HPDE6-E6E7 (cell line): Measurements from ENCODE around the gene SUGCT.
"Not testable (repeated sequence)": the region's sequence is repeated elsewhere in the genome, so short reads cannot be mapped to it uniquely, and the experiment has no call there.

Experiments used
- DNase-seq: peaks from one replicate; pipeline ENCODE4 v3.0.0; 2011; ENCODE audit warnings: missing footprints; ENCODE audit errors: extremely low spot score

The SUGCT gene

GRCh38 chr7:40403703-40404476 lies 269.1 kb downstream of the SUGCT start:
- no peak for DNase-seq

- DNase-seq: no peak
Measured at GRCh38 chr7:40405991-40406390, 271.2 kb downstream of the SUGCT start.

- no peak for DNase-seq
Measured at GRCh38 chr7:40412323-40412722, 277.5 kb downstream of the SUGCT start.

GRCh38 chr7:40414704-40415103 lies 279.9 kb downstream of the SUGCT start:
- DNase-seq: not testable (repeated sequence)

GRCh38 chr7:40418448-40418847 lies 283.6 kb downstream of the SUGCT start:
- no peak for DNase-seq

- no peak for DNase-seq
Measured at GRCh38 chr7:40418983-40419382, 284.2 kb downstream of the SUGCT start.

- DNase-seq: no peak
Measured at GRCh38 chr7:40419806-40420205, 285.0 kb downstream of the SUGCT start.

GRCh38 chr7:40421433-40421832 lies 286.6 kb downstream of the SUGCT start:
- DNase-seq: no peak

- no peak for DNase-seq
Measured at GRCh38 chr7:40425696-40426095, 290.9 kb downstream of the SUGCT start.

- DNase-seq: no peak
Measured at GRCh38 chr7:40428421-40428820, 293.6 kb downstream of the SUGCT start.

- no peak for DNase-seq
Measured at GRCh38 chr7:40429826-40430225, 295.0 kb downstream of the SUGCT start.

GRCh38 chr7:40432046-40432445 lies 297.2 kb downstream of the SUGCT start:
- no peak for DNase-seq

GRCh38 chr7:40436710-40437109 lies 301.9 kb downstream of the SUGCT start:
- no peak for DNase-seq

GRCh38 chr7:40437498-40437897 lies 302.7 kb downstream of the SUGCT start:
- DNase-seq: peak; percentile 22

- no peak for DNase-seq
Measured at GRCh38 chr7:40437936-40438634, 303.3 kb downstream of the SUGCT start.

- DNase-seq: no peak
Measured at GRCh38 chr7:40439686-40440085, 304.9 kb downstream of the SUGCT start.

GRCh38 chr7:40447345-40447744 lies 312.5 kb downstream of the SUGCT start:
- no peak for DNase-seq

- DNase-seq: no peak
Measured at GRCh38 chr7:40455485-40455884, 320.7 kb downstream of the SUGCT start.

- DNase-seq: no peak
Measured at GRCh38 chr7:40457776-40458480, 323.1 kb downstream of the SUGCT start.

- no peak for DNase-seq
Measured at GRCh38 chr7:40463446-40463845, 328.6 kb downstream of the SUGCT start.

- no peak for DNase-seq
Measured at GRCh38 chr7:40468891-40469864, 334.4 kb downstream of the SUGCT start.
